Left lobe of liver (tissue), 2 donors: ENCODE measurements around the gene SEPTIN6. TPM values are rescaled to one million over a fixed set of nuclear protein-coding genes. Genes with fewer than 3 reads are reported as not detected.

Experiments
- ATAC-seq: fragments of 200-7000 bp; cut with Tn5 transposase; one replicate; pipeline ENCODE4 v1.9.1; 2020; ENCODE audit warnings: mild to moderate bottlenecking, moderate library complexity
- DNase-seq: peaks from one replicate; pipeline ENCODE4 v3.0.0-alpha.2; 2020; ENCODE audit warnings: low spot score
- total RNA-seq: library from RNA; stranded (reverse); gene quantifications from one replicate; pipeline ENCODE4 v1.2.1, GENCODE V29; 2021
- donor health status: DM: no; HTN: no; CAD: no; lungs with moderate emphysema.
- donor health status: DM: no; HTN: yes; CAD: no.

SEPTIN6 gene
- total RNA-seq, 1 donor from 2014 or later, result 13.7 TPM

DNA sequence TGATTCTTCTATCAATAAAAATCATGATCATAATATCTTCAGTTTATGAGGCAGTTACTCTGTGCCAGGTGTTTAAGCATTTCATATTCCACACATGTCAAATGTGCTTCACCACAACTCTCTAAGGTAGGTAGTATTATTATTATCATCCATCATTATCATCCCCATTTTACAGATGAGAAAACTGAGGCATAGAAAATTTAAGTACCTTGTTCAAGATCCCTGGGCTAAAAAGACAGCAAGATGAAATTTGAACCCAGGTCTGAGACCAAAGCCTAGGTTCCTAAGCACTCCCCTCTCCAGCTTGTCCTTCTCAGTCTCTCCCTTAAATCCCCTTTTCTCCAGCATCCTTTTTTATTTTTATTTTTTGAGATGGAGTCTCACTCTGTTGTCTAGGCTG is 33.4 kb downstream of the SEPTIN6 start:
- no peak for DNase-seq
- no peak for ATAC-seq

- no peak for ATAC-seq
These were observed 37.8 kb downstream of the SEPTIN6 start for GRCh38 chrX:119655125-119655524.

GRCh38 chrX:119654112-119654531 is 38.8 kb downstream of the SEPTIN6 start:
- peak; percentile 13 for ATAC-seq
- no peak for DNase-seq

More at GRCh38 chrX:119655125-119655524, 37.8 kb downstream of the SEPTIN6 start:
- no peak for DNase-seq

- ATAC-seq (no peak), DNase-seq (no peak)
These were observed 44.6 kb downstream of the SEPTIN6 start for GRCh38 chrX:119648421-119648775.

GRCh38 chrX:119647552-119648420 is 45.2 kb downstream of the SEPTIN6 start:
- DNase-seq (no peak), ATAC-seq (no peak)

DNA sequence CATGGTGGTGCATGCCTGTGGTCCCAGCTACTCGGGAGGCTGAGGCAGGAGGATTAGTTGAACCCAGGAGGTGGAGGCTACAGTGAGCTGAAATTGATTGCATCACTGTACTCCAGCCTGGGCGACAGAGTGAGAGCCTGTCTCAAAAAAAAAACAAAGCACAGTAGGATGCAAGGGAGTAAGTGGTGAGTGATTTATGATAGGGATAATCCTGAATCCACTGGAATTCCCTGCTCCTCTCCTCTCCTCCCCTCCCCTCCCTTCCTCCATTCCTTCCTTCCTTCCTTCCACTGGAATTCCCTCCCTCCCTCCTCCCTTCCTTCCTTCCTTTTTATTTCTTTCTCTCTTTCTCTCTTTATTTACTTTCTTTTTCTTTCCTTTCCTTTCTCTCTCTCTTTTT is 45.9 kb downstream of the SEPTIN6 start:
- ATAC-seq (no peak), DNase-seq (no peak)

DNA sequence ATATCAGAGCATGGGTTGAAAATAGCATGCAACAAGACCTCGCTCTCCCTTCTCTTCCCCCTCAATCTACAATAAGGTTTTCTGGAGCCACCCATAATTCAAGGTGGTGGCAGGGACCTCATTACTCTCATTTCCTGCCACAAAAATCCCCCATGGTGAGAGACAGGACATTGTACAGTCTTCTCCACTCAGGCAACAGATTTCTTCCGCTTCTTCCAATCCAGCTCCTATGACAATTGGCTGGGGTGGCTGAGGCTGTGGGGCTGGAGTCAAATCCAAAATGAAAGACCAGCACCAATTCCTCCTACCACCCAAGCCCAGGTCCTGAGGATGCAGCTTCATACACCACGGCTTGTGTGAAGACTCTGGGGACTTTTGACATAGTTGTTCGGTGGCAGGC is 46.5 kb downstream of the SEPTIN6 start:
- no peak for DNase-seq
- no peak for ATAC-seq

DNA sequence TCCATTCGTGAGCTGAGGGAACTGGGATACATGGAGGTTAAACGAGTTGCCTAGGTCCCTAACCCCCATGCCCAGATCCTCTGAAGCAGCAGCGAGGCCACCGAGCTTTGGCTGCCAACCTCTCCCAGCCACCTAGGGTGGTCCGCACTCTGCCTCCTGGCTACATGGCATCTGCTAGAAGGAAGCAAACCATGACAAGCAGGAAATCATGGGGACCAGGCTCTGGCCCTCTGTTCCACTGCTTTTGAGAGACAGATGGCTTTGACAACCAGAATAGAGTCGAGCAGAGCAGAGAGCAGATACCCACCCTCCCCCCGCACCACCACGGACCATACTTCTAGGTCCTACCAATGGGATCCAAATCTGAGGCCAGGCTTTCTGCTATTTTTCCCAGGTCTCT is 49.3 kb downstream of the SEPTIN6 start:
- no peak for DNase-seq
- ATAC-seq, result no peak

Other genes with a start within 250 kb of the SEPTIN6 start
- gene SLC25A5, start 224.7 kb downstream of the SEPTIN6 start, total RNA-seq, result 208 TPM
- 6.8 TPM for gene STEEP1, start 127.8 kb downstream of the SEPTIN6 start, total RNA-seq
- gene UBE2A, start 118.6 kb downstream of the SEPTIN6 start, total RNA-seq, result 13.6 TPM
- gene NKRF, start 86.7 kb downstream of the SEPTIN6 start, total RNA-seq, result 4.2 TPM
- gene SOWAHD, start 65.4 kb upstream of the SEPTIN6 start, total RNA-seq, result 0.45 TPM
- gene RPL39, start 98.5 kb upstream of the SEPTIN6 start, total RNA-seq, result 513 TPM
- gene UPF3B, start 159.8 kb upstream of the SEPTIN6 start, total RNA-seq, result 2.9 TPM
- gene RNF113A, start 178.6 kb upstream of the SEPTIN6 start, total RNA-seq, result 6.7 TPM
- 62.6 TPM for gene NDUFA1, start 178.7 kb upstream of the SEPTIN6 start, total RNA-seq
- gene AKAP14, start 202.7 kb upstream of the SEPTIN6 start, total RNA-seq, result not detected